Measurements from ENCODE around the gene CD300LB.

GRCh38 chr17:74475189-74475588 lies 56.1 kb downstream of the CD300LB start:
- TF ChIP-seq CTCF (IDR thresholded peaks at IDR 0.05 in 8 of 11, conservative IDR thresholded peaks at IDR 0.05 in 3 of 11) (no peak), POLR2A (IDR thresholded peaks at IDR 0.05) (no peak), POLR2AphosphoS5 (IDR thresholded peaks at IDR 0.05) (no peak)

All from spleen (tissue), 7 donors.